H1 (cell line): ENCODE measurements around the gene NIPAL4. TPM values are rescaled to one million over a fixed set of nuclear protein-coding genes. Genes with fewer than 3 reads are reported as not detected.

Experiments used
- CTCF ChIA-PET: fragments of 300-600 bp; sonication (Branson Sonifier 250); formaldehyde crosslinking; loops from one replicate; lab custom pipeline; 2021; ENCODE audit not compliant: partially characterized antibody; lab: Charles Lee
- POLR2A ChIA-PET: fragments of 300-600 bp; sonication (Branson Sonifier 250); formaldehyde crosslinking; loops from one replicate; lab custom pipeline; 2021; ENCODE audit warnings: inconsistent platforms; ENCODE audit not compliant: partially characterized antibody; lab: Charles Lee
- DNase-seq, 2 experiments: peaks; one replicate each; pipeline versions ENCODE4 v3.0.0 to v3.0.0-alpha.2; 2010 to 2022; ENCODE audit warnings: low spot score in 2 of 2, low read depth in 1 of 2, mixed read lengths in 1 of 2
- FAIRE-seq: peaks from 2 replicates; lab custom pipeline; 2011; peaks lifted over from hg19 to GRCh38; lab: Jason Lieb, UNC
- H2AFZ ChIP-seq: 2 replicates; pipeline ENCODE4 v1.8.1; 2012; ENCODE audit warnings: low read length, inconsistent platforms
- H2AK5ac ChIP-seq: 2 replicates; pipeline ENCODE4 v1.6.1; 2013; ENCODE audit warnings: low read depth, low read length
- H2BK120ac ChIP-seq: replicated peaks from 2 replicates; pipeline ENCODE3; 2013; ENCODE audit warnings: low read depth, low read length, inconsistent platforms
- H2BK12ac ChIP-seq: 2 replicates; pipeline ENCODE4 v1.6.1; 2013; ENCODE audit warnings: low read depth, low read length
- H2BK15ac ChIP-seq: 2 replicates; pipeline ENCODE4 v1.6.1; 2013; ENCODE audit warnings: low read length
- H2BK20ac ChIP-seq: 2 replicates; pipeline ENCODE4 v1.6.1; 2013; ENCODE audit warnings: low read length
- H2BK5ac ChIP-seq: 2 replicates; pipeline ENCODE4 v1.6.1; 2013; ENCODE audit warnings: low read depth, low read length
- H3K14ac ChIP-seq: 2 replicates; pipeline ENCODE4 v1.6.1; 2013; ENCODE audit warnings: inconsistent platforms; ENCODE audit not compliant: insufficient read length
- H3K18ac ChIP-seq: 2 replicates; pipeline ENCODE4 v1.6.1; 2013; ENCODE audit warnings: low read length; ENCODE audit errors: extremely low read depth
- H3K23ac ChIP-seq: 2 replicates; pipeline ENCODE4 v1.6.1; 2013; ENCODE audit warnings: inconsistent platforms; ENCODE audit not compliant: insufficient read length
- H3K23me2 ChIP-seq: 2 replicates; pipeline ENCODE4 v1.6.1; 2013; ENCODE audit warnings: low read depth, low read length
- H3K27ac ChIP-seq: 2 replicates; pipeline ENCODE4 v1.6.1; 2011; ENCODE audit warnings: low read depth, low read length, inconsistent platforms
- H3K27me3 ChIP-seq, 4 experiments: replicated peaks in 1 of 4; 1 replicate in 1 of 4; 2 replicates in 3 of 4; pipeline versions ENCODE4 v1.6.1 to v1.8.1; 2011 to 2013; ENCODE audit warnings: low read length in 3 of 4, mild to moderate bottlenecking in 3 of 4, inconsistent platforms in 2 of 4, mixed read lengths in 2 of 4, moderate library complexity in 1 of 4; ENCODE audit not compliant: control insufficient read depth in 3 of 4, insufficient read depth in 3 of 4; ENCODE audit errors: extremely low read depth in 1 of 4
- H3K36me3 ChIP-seq, 4 experiments: 2 replicates each; pipeline versions ENCODE4 v1.6.1 to v1.8.1; 2011 to 2013; ENCODE audit warnings: mild to moderate bottlenecking in 4 of 4, low read length in 3 of 4, moderate library complexity in 2 of 4, control low read depth in 1 of 4, inconsistent platforms in 1 of 4; ENCODE audit not compliant: insufficient read depth in 4 of 4, control insufficient read depth in 2 of 4
- H3K4ac ChIP-seq: replicated peaks from 2 replicates; pipeline ENCODE3; 2013; ENCODE audit warnings: low read length, low read depth, mixed read lengths, inconsistent platforms; ENCODE audit not compliant: insufficient read length
- H3K4me1 ChIP-seq, 4 experiments: replicated peaks in 1 of 4; 1 replicate in 1 of 4; 2 replicates in 3 of 4; pipeline versions ENCODE4 v1.6.1 to v1.8.1; 2011 to 2013; ENCODE audit warnings: low read length in 3 of 4, inconsistent platforms in 2 of 4, mixed read lengths in 1 of 4; ENCODE audit not compliant: insufficient read depth in 4 of 4, control insufficient read depth in 3 of 4
- H3K4me2 ChIP-seq, 2 experiments: 2 replicates each; pipeline versions ENCODE4 v1.6.1 to v1.8.1; 2011 to 2013; ENCODE audit warnings: low read depth in 2 of 2, low read length in 2 of 2, control low read depth in 1 of 2, inconsistent platforms in 1 of 2, mild to moderate bottlenecking in 1 of 2; ENCODE audit not compliant: insufficient read depth in 1 of 2
- H3K4me3 ChIP-seq, 4 experiments: fragments of 200-600, 300-600 bp in 1 of 4; sonication (generic), shearing (Covaris generic), sonication (Bioruptor Twin) in 1 of 4; 2 replicates each; pipeline versions ENCODE4 v1.5.1 to v1.8.1; 2011 to 2016; ENCODE audit warnings: low read length in 4 of 4, low read depth in 3 of 4, control low read depth in 2 of 4, inconsistent platforms in 2 of 4, mild to moderate bottlenecking in 2 of 4, mixed read lengths in 1 of 4, moderate library complexity in 1 of 4; ENCODE audit not compliant: insufficient read depth in 2 of 4; ENCODE audit errors: extremely low read depth in 1 of 4
- H3K56ac ChIP-seq: replicated peaks from 2 replicates; pipeline ENCODE3; 2013; ENCODE audit warnings: low read depth, mild to moderate bottlenecking, mixed read lengths, low read length, inconsistent platforms; ENCODE audit not compliant: insufficient read length
- H3K79me1 ChIP-seq: 2 replicates; pipeline ENCODE4 v1.6.1; 2013; ENCODE audit warnings: low read depth, low read length, control low read depth
- H3K79me2 ChIP-seq, 2 experiments: 2 replicates each; pipeline versions ENCODE4 v1.6.1 to v1.8.1; 2012 to 2013; ENCODE audit warnings: low read length in 2 of 2, mild to moderate bottlenecking in 2 of 2, inconsistent platforms in 1 of 2; ENCODE audit not compliant: insufficient read depth in 2 of 2, control insufficient read depth in 1 of 2
- H3K9ac ChIP-seq, 4 experiments: replicated peaks in 1 of 4; 1 replicate in 1 of 4; 2 replicates in 3 of 4; pipeline versions ENCODE4 v1.6.1 to v1.8.1; 2011 to 2013; ENCODE audit warnings: low read depth in 3 of 4, low read length in 3 of 4, control low read depth in 2 of 4, mild to moderate bottlenecking in 2 of 4, moderate library complexity in 2 of 4, inconsistent platforms in 1 of 4; ENCODE audit errors: extremely low read depth in 1 of 4
- H3K9me3 ChIP-seq, 2 experiments: 2 replicates each; pipeline versions ENCODE4 v1.6.1 to v1.8.1; 2012 to 2013; ENCODE audit warnings: mild to moderate bottlenecking in 2 of 2, moderate library complexity in 2 of 2, control low read depth in 1 of 2, inconsistent platforms in 1 of 2, low read depth in 1 of 2, low read length in 1 of 2, mixed read lengths in 1 of 2; ENCODE audit not compliant: insufficient read depth in 2 of 2
- H4K20me1 ChIP-seq, 2 experiments: replicated peaks in 1 of 2; 2 replicates each; pipeline versions ENCODE3 to v1.8.1; 2011 to 2013; ENCODE audit warnings: inconsistent platforms in 2 of 2, low read length in 2 of 2, mild to moderate bottlenecking in 1 of 2; ENCODE audit not compliant: insufficient read depth in 2 of 2, control insufficient read depth in 1 of 2
- H4K5ac ChIP-seq: 2 replicates; pipeline ENCODE4 v1.6.1; 2013; ENCODE audit warnings: low read length, low read depth, mixed read lengths, inconsistent platforms; ENCODE audit not compliant: insufficient read length
- H4K8ac ChIP-seq: 2 replicates; pipeline ENCODE4 v1.8.0; 2013; ENCODE audit warnings: mild to moderate bottlenecking, moderate library complexity, low read length, inconsistent platforms; ENCODE audit not compliant: insufficient read depth; ENCODE audit errors: extremely low read depth
- H4K91ac ChIP-seq: replicated peaks from 2 replicates; pipeline ENCODE3; 2013; ENCODE audit warnings: low read length, mixed read lengths, inconsistent platforms; ENCODE audit not compliant: insufficient read length
- ATF2 ChIP-seq: IDR thresholded peaks from 2 replicates; pipeline ENCODE4 v1.6.1; 2012; ENCODE audit warnings: low read length, inconsistent platforms
- GTF2F1 ChIP-seq: IDR thresholded peaks from 2 replicates; pipeline ENCODE4 v1.6.1; 2012; ENCODE audit warnings: low read depth, low read length, improper control_type of control experiment, borderline replicate concordance
- JUN ChIP-seq: IDR thresholded peaks from 2 replicates; pipeline ENCODE4 v1.6.1; 2011; ENCODE audit warnings: low read depth, mild to moderate bottlenecking, improper control_type of control experiment, low read length
- KDM4A ChIP-seq: IDR thresholded peaks from one replicate; pipeline ENCODE4 v1.7.1; 2012; ENCODE audit warnings: low read depth, mild to moderate bottlenecking, moderate library complexity, low read length, inconsistent platforms; ENCODE audit not compliant: severe bottlenecking
- KDM5A ChIP-seq: fragments of 200-600 bp; IDR thresholded peaks from 2 replicates; pipeline ENCODE4 v1.7.1; 2012; ENCODE audit warnings: mild to moderate bottlenecking, low read length, inconsistent platforms, mixed read lengths
- NANOG ChIP-seq: IDR thresholded peaks from 2 replicates; pipeline ENCODE4 v1.6.1; 2011; ENCODE audit warnings: low read length, low read depth, mild to moderate bottlenecking, inconsistent platforms; ENCODE audit not compliant: insufficient read depth, poor library complexity, severe bottlenecking
- SAP30 ChIP-seq: fragments of 300-600 bp; sonication (generic); IDR thresholded peaks from 2 replicates; pipeline ENCODE4 v1.7.1; 2012; ENCODE audit warnings: low read length, moderate library complexity, mild to moderate bottlenecking, inconsistent platforms; ENCODE audit not compliant: insufficient read depth, insufficient replicate concordance
- TAF1 ChIP-seq: IDR thresholded peaks from 2 replicates; pipeline ENCODE4 v1.6.1; 2011; ENCODE audit warnings: mild to moderate bottlenecking, low read depth, low read length
- TBP ChIP-seq: IDR thresholded peaks from 2 replicates; pipeline ENCODE4 v1.6.1; 2011; ENCODE audit warnings: low read depth, low read length, improper control_type of control experiment
- WGBS, 2 experiments: shearing (Covaris generic) in 1 of 2; methylation state at CpG; one replicate each; pipeline versions ENCODE4 v1.1.6 to v1.1.7; 2013 to 2015; ENCODE audit warnings: low lambda C conversion rate in 2 of 2, mixed read lengths in 2 of 2, inconsistent platforms in 1 of 2, low coverage in 1 of 2, missing lambda C conversion rate in 1 of 2; ENCODE audit not compliant: insufficient replicate concordance in 2 of 2, insufficient coverage in 1 of 2, insufficient read length in 1 of 2; ENCODE audit errors: extremely low coverage in 1 of 2, missing lambda C conversion rate in 1 of 2; 5-methylcytosine and 5-hydroxymethylcytosine counted together
- polyA plus RNA-seq, 7 experiments: library from polyadenylated mRNA; depleted of rRNA in 3 of 7; stranded (reverse) in 5 of 7; unstranded in 2 of 7; fragments of >200 nt in 5 of 7; fragments of 200-250 nt in 2 of 7; gene quantifications; 1 replicate in 5 of 7; 2 replicates in 1 of 7; 4 replicates in 1 of 7; pipeline versions ENCODE4 v1.2.1 to v1.2.3, GENCODE V29; 2011 to 2013; ENCODE audit warnings: missing spikeins in 2 of 7, mixed read lengths in 2 of 7
- total RNA-seq: library from RNA; stranded (reverse); fragmentation: NEBNext Ultra II Directional; extraction: Animal tissue kit (Norgen Biotek cat#: 25700); gene quantifications from 2 replicates; pipeline ENCODE4 v1.2.1, GENCODE V29; 2021

NIPAL4 gene
- total and polyA plus RNA-seq, 2 of the 8 experiments (the other 6 are each of a cell fraction or from before 2014, with no cell fraction given): 0.09 to 0.20 TPM

- H3K9me3 ChIP-seq: no peaks in the 10 kb centered on the region
- no peak for TF ChIP-seq KDM4A
- no peak for TF ChIP-seq ATF2
- no peak for TF ChIP-seq JUN
- no peak for TF ChIP-seq SAP30
- no peak for TF ChIP-seq TBP
- TF ChIP-seq TAF1: no peak
- no peak for TF ChIP-seq GTF2F1
- TF ChIP-seq NANOG: no peak
- TF ChIP-seq KDM5A: no peak
Measured at GRCh38 chr5:157457391-157457790, 2.6 kb upstream of the NIPAL4 start.

More at GRCh38 chr5:157457391-157457790, 2.6 kb upstream of the NIPAL4 start:
- Histone ChIP-seq H2AK5ac (no peak overlapping the region), H3K9ac (no peak overlapping the region), H3K18ac (no peak overlapping the region), H2BK20ac (no peak overlapping the region), H3K4me1 (peaks cover 0 to 5% (median 4%) of the 10 kb centered on the region in 4 experiments; a peak in 6 of 7 replicates), H3K4me2 (no peak overlapping the region), H2BK15ac (no peak overlapping the region), H3K79me2 (no peaks in the 10 kb centered on the region), H3K23ac (no peak overlapping the region), H2BK120ac (no peak overlapping the region), H3K27me3 (peaks cover 9 to 30% (median 21%) of the 10 kb centered on the region in 4 experiments), H4K5ac (no peak overlapping the region), H3K14ac (no peak overlapping the region), H2BK5ac (no peak overlapping the region), H4K91ac (no peak overlapping the region), H3K23me2 (peaks cover 8% of the 10 kb centered on the region; the same call in 1 of the 2 replicates), H2BK12ac (no peak overlapping the region), H3K79me1 (no peaks in the 10 kb centered on the region), H4K8ac (no peak overlapping the region), H3K36me3 (no peaks in the 10 kb centered on the region), H3K56ac (no peak overlapping the region), H3K4me3 (no peak overlapping the region), H2AFZ (no peak overlapping the region), H4K20me1 (no peaks in the 10 kb centered on the region), H3K4ac (no peak overlapping the region), H3K27ac (no peak overlapping the region)
- CTCF ChIA-PET: interaction anchor here (1.2 to 10.0 kb wide), 5 partner anchors 14 to 115 kb away, joined by 3 to 112 read pairs (median 10); no protein-coding TSS in a partner anchor
- FAIRE-seq: no peak
- DNase-seq: peak in 1 of 2 experiments; percentile 11
- POLR2A ChIA-PET: no interaction called here
- 86% methylated on average over 5 of the region's 5 CpGs; no CpG with 5 or more reads in 1 of the 2 experiments for WGBS, 2 experiments
